GM18505 (cell line): Measurements from ENCODE around the gene GLI1.
"Not testable (repeated sequence)": the region's sequence is repeated elsewhere in the genome, so short reads cannot be mapped to it uniquely, and the experiment has no call there.

Experiments
- ATAC-seq: cut with Tn5 transposase; IDR thresholded peaks from one replicate; pipeline ENCODE4 v1.9.1; 2021; ENCODE audit not compliant: unreplicated experiment
- POLR2A ChIP-seq: IDR thresholded peaks from 4 replicates; pipeline ENCODE4 v1.6.1; 2011; ENCODE audit warnings: borderline replicate concordance; ENCODE audit not compliant: insufficient read depth, insufficient read length; ENCODE audit errors: extremely low read depth

GLI1 gene

DNA sequence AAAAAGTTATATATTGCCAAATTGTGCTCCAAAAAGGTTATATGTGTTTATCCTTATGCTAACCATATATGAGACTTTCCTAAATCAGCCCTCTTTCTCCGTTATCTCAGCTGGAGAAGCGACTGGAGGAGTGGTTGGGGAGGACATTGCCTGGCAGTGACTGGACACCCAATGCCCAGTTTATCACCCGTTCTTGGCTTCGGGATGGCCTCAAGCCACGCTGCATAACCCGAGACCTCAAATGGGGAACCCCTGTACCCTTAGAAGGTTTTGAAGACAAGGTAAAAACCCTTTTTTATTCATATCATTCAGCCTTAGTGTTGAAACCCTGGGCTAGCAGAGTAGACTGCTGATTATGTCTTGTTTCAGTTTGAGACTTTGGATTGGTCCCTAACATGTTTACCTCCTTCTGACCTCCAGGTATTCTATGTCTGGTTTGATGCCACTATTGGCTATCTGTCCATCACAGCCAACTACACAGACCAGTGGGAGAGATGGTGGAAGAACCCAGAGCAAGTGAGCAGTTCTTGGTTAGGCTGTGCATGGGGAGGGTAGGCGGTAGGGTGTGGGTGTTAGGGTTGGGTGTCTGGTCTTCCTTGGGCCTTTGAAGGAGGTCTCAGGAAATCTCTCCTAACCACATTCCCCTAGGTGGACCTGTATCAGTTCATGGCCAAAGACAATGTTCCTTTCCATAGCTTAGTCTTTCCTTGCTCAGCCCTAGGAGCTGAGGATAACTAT is 52.2 kb downstream of the GLI1 start:
- TF ChIP-seq POLR2A: no peak
- no peak for ATAC-seq

- TF ChIP-seq POLR2A: no peak
- no peak for ATAC-seq
Measured at GRCh38 chr12:57512665-57513064, 53.1 kb downstream of the GLI1 start.

DNA sequence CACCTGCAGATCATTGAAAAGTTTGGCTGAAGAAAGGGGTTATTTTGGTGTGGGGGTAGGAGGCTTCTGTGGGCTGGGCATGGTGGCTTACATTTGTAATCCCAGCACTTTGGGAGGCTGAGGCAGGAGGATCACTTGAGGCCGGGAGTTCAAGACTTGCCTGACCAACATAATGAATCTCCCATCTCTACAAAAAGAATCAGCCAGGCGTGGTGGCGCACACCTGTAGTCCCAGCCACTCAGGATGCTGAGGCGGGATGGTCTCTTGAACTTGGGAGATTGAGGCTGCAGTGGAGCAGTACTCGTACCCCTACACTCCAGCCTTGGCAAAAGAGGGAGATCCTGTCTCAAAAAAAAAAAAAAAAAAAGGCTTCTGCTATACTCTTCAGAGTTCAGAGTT is 53.7 kb downstream of the GLI1 start:
- no peak for ATAC-seq
- TF ChIP-seq POLR2A: no peak

GRCh38 chr12:57513677-57514076 is 54.1 kb downstream of the GLI1 start:
- not testable (repeated sequence) for ATAC-seq

DNA sequence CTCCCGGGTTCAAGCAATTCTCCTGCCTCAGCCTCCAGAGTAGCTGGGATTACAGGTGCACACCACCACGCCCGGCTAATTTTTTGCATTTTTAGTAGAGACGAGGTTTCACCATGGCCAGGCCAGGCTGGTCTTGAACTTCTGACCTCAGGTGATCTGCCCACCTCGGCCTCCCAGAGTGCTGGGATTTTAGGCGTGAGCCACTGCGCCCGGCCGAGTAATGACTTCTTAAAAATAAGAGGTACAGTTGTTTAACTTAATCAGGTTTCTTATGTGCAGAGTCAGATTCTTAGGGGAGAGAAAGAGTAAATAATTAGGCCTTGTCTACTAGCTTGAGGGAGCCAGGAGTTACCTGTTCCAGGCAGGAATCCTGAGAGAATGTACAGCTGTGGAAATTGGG is 54.7 kb downstream of the GLI1 start:
- ATAC-seq: not testable (repeated sequence)

GRCh38 chr12:57514720-57515407 is 55.3 kb downstream of the GLI1 start:
- no peak for TF ChIP-seq POLR2A
- no peak for ATAC-seq

GRCh38 chr12:57515408-57515933 is 55.9 kb downstream of the GLI1 start:
- no peak for ATAC-seq
- no peak for TF ChIP-seq POLR2A

DNA sequence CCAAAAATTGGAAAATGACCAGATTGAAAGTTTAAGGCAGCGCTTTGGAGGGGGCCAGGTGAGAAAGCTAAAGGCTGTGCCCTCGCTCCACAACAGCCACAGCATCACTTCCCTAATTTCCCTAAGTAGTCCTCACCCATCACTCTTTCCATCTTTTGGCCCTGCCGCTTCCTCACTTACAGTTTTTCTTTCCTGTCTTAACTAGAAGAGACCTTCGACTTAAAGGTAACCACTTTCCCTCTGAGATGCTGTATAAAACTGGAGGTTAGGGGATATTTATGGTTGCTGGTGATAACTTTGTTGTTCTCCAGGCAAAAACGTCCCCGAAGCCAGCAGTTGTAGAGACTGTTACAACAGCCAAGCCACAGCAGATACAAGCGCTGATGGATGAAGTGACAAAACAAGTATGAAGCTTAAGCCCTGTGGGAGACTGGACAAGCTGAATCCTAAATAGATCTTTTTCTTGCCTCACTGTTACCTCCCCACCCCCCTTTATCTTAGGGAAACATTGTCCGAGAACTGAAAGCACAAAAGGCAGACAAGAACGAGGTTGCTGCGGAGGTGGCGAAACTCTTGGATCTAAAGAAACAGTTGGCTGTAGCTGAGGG is 56.5 kb downstream of the GLI1 start:
- no peak for ATAC-seq
- TF ChIP-seq POLR2A: peak; percentile 25

GRCh38 chr12:57516617-57517153 is 57.1 kb downstream of the GLI1 start:
- peak; percentile 23 for TF ChIP-seq POLR2A
- ATAC-seq: no peak

- TF ChIP-seq POLR2A: no peak
- ATAC-seq: no peak
Measured at GRCh38 chr12:57517187-57517586, 57.6 kb downstream of the GLI1 start.

DNA sequence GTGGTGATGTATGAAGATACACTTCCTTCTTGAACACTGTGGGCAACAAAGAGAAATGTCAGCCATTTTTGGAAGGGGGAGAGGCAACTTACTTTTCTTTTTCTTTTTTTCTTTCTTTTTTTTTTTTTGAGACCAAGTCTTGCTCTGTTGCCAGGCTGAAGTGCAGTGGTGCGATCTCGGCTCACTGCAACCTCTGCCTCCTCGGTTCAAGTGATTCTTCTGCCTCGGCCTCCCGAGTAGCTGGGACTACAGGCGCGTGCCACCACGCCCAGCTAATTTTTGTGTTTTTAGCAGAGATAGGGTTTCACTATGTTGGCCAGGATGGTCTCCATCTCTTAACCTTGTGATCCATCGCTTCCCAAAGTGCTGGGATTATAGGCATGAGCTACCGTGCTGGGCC is 58.1 kb downstream of the GLI1 start:
- not testable (repeated sequence) for ATAC-seq

DNA sequence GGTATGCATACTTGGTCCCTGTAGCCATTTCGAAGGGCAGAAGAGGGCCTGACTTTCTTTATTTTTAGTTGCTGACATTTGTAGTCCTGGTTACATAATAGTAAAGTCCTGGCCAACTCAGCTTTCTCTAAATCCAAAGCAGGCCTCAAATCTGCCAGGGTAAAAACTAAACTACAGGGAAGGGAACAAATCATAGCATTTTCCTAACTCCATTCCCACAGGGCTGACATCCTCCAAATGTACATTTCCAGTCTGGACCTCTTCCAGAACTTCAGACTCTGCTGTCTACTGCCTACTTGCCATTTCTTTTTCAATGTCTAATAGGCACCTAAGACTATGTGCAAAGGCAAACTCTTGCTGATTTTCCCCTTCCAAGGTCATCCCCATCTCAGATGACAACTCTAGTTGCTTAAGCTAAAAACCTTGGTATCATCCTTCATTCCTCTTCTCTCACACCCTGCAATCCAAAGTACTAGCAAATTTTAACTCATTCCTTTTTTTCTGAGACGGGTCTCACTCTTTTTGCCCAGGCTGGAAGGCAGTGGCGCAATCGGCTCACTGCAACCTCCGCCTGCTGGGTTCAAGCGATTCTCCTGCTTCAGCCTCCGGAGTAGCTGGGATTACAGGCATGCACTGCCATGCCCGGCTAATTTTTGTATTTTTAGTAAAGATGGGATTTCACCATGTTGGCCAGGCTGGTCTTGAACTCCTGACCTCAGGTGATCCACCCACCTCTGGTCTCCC is 58.8 kb downstream of the GLI1 start:
- no peak for ATAC-seq

GRCh38 chr12:57518920-57519795 is 59.6 kb downstream of the GLI1 start:
- no peak for ATAC-seq
- no peak for TF ChIP-seq POLR2A

More for the DNA sequence above, 58.8 kb downstream of the GLI1 start:
- no peak for TF ChIP-seq POLR2A

DNA sequence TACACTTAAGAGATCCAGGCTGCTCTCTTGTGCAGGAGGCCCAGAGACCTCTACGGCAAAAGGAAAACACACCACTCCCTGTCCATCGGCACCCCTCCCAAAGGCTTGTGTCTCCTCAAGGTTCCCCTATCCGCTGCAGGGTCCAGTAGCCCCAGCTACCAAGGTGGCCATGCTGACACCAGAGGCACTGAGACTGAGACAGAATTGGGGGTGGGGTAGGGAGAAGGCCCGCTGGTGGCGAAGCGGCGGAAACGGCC is 60.1 kb downstream of the GLI1 start:
- ATAC-seq: no peak
- no peak for TF ChIP-seq POLR2A
